NT2/D1 (cell line): ENCODE results near the gene EFCAB14.

Source experiments
- SUZ12 ChIP-seq: IDR thresholded peaks from 2 replicates; pipeline ENCODE4 v1.6.1; 2011; ENCODE audit not compliant: insufficient read length, insufficient read depth; ENCODE audit errors: extremely low read depth
- YY1 ChIP-seq: IDR thresholded peaks from 2 replicates; pipeline ENCODE4 v1.6.1; 2011; ENCODE audit not compliant: insufficient read length, insufficient read depth
- ZNF274 ChIP-seq: IDR thresholded peaks from 2 replicates; pipeline ENCODE4 v1.6.1; 2011; ENCODE audit warnings: mild to moderate bottlenecking, low read depth, low read length

DNA sequence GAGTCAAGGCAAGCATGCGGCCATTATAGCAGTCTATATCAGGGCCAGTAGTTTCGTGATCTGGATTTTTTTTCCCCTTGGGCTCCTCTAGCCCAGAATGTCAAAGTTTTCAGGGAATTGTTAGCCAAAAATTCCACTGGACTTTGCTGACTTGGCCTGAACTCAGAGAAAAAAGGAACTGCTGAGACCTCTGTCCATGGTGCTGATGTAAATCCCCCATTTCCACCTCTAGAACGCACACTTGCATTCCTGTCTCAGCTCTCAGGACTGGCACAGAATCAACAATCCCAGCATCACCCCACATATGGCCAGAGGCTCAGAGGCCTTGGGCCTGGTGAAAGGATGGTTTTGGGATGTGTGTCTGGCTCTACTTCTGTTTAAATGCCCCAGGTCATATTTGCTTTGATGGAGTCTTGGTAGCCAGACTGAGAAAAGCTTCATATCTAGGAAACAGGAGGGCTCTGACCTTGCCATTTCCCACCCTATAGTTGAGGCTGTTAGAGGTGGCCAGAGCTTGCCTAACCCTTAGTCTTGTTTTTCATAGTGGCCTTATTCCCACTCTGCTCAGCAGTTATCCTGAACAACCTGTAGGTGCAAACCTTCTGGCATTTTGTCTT lies 16.9 kb upstream of the EFCAB14 start:
- no peak for TF ChIP-seq YY1
- no peak for TF ChIP-seq SUZ12
- TF ChIP-seq ZNF274, result no peak
